T-helper 9 cell (primary cell): ENCODE data around the gene KIF12.

ENCODE experiments used
- DNase-seq: peaks from one replicate; pipeline ENCODE4 v3.0.0-alpha.2; 2020

KIF12 gene

DNA sequence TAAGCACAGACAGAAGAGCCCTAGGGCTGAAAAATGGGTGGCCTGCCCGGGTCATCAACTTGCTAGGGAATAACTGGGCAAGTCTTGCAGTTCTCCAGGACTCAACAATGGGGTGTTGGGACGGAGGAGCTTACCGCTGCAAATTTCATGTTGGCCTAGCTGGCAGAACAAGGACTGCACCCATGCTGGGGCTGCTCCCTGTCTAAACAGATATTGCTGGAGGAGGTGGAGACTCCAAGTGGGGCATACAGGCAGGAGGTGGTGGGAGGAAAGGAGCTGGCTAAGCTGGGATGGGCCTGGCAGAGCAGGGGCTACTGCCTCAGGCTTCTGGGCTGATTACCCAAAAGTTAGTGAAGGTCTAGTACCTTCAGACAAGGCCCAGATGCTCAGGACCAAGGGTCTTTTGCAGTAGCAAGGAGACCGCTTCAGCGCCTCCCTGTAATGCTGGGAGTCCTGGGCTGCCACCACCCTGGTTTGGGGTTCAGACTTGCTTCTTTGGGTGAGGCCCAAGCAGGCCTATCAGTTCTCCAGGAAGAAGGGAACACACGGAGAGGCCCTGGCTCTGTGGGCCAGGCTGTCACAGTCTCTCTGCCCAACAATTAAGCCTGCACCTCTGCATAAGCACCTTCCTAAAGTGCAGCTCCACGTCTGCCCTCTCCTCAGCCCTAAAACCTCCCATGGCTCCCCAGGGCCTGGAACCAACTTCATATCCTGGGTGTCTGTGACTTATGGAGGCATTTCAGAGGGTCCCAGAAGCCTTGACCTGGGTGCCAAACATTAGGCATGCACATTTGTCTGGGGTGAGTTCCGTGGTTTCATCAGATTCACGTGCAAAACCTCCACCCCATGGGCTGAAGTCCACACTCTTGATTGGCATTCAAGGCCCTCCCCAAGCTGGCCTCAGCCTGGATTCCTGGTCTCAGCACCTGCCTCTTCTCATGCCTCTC lies 24.2 kb upstream of the KIF12 start:
- no peak for DNase-seq

DNA sequence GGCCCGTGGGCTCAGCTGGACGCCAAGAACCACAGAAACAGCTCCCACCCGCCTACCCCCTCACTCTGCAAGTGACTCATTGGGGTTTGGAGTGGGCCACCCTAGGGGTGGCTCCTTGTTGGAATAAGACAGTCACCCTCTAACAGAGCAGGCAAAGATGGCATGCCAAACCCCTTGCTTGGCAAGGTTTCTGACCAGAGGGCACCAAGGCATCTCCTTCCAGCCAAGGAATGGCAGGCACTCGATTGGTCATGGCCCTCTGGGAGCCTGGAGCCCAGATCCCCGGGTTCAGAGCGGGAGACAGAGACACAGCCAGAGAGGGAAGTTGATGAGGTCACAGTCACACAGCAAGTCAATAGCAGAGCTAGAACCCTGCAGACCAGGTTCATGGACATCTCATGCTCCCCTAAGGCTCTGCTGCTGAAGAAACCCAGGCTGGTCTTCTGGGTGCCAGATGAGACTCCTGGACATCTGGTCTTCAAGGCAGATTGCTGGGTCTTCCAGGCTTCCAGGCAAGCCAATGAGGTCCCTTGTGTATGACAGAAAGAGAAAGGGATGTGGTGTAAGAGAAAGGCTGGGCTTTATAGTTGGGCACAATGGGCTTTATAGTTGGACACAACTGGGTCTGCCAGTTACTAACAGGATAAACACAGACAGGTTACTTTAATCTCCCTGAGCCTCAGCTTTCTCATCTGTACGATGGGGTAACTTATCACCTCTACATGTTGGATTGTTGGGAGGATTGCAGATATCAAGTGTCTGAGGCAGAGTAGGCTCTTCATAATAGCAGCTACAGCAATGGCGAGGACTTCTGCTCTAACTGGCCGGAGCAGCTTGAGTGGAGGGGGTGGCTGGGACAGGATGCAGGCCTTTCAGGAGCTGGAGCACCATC lies 23.3 kb upstream of the KIF12 start:
- DNase-seq, result no peak

DNA sequence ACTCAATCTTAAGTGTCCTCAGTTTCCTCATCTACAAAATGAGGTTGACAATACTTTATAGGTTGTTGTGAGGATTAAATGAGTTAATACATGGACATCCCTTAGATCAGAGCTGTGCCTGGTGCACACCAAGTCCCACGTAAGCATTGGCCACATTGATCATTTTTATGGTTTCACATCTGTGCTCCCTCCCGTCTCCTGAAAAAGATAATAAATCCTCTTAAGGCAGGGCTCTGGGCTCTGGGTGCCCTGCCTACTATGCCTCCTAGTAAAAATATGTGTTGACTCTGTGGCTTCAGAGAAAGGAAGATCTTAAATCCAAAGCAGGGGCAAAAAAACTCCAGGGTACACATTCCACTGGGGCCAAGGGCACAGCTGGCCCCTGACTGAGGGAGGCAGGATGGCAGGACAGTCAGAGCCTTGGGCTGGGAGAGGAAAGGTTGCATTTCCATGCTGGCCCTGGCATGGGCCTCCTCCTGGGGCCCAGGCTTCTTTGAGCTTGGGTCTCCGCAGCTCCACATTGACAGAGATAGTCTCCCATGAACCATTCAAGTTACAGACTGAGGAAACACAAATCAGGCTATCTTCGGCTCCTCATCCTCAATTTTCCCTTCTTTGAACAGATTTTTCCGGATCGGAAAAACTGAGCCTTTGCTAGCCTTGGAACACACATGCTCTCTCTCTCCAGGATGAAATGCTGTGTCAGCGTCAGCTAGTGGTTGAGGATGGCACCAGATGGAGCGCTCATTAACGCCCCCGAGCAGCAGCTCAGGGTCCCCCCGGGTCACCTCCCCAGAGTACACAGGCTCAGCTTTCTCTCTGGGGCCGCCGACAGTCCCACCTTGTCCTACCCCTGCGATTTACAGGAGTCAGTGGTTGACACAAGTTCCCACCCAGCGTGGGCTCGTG lies 22.4 kb upstream of the KIF12 start:
- no peak for DNase-seq

DNA sequence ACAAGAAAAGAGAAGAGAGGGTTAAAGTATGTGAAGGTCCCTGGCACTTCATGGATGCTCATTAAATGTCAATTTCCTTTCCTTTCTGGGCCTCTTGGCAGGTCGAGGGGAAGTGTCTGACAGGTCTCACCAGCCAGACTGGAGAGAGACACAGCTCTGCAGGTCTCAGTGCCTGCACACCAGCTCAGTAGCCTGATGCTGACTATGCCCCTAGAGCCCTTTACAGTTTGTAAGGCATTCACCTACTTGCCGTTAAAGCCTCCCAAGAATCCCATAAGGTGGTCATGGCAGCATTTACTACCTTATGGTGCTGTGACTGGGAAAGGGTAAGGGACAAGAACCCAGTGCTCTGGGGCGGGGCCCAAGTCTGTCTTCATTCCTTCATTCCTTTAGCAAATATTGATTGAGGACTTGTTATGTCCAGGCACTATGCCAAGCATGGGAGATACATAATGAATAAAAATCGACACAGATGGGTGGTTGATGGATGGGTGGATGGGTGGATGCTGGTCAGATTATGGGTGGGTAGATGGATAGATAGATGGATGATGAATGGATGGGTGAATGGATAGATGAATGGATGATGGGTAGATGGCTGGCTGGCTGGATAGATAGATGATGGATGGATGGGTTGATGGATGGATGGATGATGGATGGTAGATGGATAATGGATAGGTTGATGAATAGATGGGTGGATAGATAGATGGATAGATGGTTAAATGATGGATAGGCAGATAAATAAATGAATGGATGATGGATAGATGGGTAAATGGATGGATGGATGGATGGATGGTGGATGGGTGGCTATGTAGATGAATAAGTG lies 21.3 kb upstream of the KIF12 start:
- no peak for DNase-seq

DNA sequence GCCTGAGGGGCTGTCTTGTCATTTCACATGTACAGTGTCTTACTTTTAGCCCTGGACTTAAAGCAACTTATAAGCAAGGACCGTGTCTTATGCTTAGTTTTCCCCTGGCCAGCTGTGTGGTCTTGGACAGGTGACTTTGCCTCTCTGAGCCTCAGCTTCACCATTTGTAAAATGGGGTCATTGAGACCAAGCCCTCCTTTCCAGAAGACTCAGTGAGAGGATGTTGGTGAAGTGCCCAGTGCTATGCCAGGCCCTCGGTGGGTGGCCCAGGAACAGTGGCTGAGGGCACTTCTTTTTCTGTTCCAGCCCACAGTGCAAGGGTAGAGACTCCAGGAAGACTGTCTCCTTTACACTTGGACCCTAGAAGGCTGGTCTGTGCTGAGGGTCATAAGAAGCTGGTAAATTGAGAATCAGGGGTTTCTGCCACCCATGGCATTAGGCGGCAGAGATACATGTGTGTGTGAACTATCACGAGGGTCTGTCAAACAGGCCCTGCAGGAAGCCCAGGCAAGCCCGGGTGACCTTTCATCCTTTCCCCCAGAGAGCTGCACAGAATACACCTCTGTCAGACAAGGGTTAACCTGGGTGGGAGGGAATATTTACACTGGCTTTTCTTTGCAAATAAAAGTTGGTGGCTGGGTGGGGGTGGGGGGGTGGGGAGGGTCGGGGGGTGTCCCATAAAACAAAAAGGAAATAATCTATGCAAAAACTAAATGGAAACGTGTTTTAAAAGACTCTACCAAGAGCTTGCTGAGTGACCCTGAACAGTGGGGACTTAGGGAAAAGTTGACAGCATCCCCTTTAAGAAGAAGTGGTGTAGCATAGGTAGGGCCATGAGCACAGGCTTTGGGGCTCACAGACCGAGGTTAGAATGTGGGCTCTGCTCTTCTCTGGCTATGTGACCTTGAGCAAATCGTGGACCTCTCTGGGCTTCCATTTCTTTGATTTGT lies 20.4 kb upstream of the KIF12 start:
- DNase-seq, result no peak

DNA sequence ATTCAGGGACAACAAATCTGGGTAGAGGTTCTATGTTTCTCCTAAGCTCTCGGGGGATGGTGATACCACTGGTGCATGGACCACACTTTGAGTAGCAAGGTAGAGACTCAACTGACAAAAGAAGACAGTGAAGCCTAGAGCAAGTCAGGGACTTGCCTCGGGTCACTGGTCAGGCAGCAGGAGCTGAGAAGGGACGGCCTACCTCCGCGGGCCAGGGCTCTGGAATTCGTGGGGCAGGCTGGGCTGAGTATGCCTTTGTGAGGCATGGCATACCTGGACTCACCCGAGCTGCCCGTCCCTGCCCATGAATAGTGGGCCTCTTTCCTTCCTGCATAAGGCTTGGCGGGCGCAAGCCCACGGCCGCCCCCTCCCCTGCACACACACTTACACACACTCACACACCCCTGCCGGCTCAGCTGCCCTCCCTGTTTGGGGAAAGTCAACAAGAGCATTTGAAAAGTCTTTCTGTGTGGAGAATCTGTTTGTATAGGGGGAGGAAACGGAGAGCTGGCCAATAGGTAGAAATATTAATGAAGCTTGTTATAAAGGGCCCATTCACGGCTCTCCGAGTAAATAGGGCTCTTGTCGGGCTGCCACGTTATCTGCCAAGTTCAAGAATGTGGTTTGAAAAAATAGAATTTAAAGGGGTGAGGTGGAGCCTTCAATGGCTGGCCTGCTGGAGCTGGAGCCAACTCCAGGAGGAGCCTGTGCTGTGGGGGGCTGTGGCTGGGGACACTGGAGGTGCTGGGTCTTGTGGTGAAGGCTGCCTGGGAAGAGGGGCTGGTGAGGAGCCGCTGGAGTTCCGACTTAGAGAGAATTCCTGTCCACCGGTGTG lies 19.1 kb upstream of the KIF12 start:
- no peak for DNase-seq

DNA sequence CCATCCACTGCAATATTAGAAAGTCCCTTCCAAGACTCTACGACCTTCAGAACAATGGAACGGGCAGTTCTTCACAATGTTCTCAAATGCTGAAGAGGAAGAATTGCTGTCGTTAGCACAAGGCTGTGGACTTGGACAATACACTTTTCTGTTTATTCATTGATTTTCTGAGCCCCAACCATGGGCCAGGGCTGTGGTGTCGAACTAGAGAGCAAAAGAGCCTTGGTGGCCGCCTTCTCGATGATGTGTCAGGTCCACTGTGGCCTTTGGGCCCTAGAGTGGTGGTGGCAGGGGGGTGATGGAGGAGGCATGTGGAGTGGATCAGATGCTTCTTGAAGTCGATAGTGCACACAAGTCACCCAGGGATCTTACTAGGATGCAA lies 18.5 kb upstream of the KIF12 start:
- no peak for DNase-seq

DNA sequence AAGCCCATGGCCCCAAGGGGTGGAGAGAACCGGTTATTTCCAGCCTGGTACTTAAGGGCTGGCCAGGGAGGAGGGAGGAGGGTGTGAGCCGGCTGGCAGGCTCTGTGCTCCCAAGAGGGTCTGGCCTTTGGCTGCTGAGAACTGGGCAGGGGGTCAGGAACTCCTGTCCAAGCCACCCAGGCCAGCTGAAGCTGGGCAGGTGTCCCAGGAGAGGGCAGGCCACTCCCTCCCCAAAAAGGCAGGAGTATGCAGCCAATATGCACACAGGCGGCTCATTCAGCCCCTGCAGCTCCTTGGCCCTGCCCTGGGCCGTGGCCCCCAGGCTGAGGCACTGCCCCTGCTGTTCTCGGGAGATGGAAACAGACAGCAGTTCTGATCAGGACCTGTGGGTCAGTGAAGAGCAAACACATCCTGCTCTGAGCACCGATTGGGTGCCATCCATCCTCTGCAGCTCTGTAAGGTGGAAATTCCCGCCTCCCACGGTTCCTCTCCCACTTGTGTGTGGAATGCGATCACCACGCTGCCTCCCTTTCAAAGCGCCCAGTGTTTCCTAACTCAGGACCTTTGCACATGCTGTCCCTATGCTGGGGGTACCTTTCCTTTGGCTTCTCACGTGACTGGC lies 17.1 kb upstream of the KIF12 start:
- no peak for DNase-seq

DNA sequence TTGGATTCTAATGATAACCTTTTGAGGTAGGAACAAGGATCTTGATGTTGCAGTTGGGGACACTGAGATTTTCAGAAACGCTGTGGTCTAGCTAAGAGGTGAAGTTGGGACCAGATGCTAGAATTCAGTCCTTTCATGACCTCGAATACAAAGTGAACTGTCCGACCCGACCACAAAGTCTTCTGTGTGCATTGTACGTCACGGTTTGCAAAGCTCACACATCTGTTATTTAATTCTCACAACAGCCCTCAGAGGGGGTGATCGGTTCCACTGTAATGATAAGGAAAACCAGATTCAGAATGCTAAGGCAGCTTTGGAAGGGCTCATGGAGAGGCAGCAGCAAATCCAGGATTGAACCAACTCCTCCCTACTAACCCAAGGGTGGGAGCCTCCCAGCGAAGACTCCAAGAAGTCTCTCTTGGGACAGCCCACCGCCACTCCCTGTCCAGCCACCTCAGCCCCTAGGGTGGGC lies 16.6 kb upstream of the KIF12 start:
- DNase-seq, result no peak

DNA sequence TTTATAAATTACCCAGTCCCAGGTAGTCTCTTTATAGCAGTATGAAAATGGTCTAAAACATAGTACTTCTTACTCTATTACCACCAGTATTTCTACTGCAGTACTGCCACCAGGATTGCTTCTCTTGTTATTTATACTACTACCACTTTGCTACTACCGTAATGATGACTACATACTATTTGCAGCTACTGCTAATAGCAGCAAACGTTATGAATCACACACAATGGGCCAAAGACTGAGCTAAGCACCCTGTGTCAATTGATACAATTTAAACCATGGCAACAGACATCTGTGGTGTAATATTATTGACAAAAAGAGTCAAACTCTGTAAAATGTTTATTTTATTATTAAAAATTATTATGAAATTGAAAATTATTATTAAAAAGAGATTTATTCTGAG lies 15.3 kb upstream of the KIF12 start:
- no peak for DNase-seq

DNA sequence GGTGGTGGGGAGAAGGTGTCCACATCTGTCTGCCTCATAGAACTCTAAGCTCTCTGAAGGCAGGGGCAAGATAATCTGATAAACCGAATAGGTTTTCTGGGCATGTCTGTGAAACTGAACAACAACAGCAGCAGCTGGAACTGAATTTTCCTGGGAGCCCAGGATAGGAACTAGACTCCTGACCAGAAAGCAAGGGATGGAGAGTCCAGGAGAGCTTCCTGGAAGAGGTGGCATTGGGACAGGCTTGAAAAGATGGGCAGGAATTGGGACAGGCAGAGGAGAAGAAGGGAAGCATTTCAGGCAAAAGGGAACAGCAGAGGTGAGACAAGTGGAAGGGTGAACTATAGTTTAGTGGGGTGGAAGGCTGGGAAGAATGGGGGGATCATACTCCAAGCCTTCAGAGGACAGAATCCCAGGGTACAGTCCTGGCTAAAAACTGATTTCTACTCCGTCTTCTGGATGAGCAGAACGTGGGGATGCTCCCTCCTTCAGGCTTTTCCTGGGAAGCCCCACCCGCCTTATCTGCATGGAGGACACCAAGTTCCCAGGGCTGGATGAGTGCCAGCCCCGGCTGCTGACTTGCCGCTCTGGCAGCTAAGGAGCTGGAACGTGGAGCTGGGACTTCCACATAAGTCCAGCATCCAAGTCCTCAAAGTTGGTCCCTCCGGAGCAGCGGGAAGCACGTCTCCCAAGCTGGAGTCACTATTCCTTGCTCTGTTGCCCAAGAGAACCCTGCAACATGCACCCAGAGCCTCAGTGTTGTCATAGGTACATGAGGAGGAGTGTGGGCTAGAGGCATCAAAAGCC lies 13.9 kb upstream of the KIF12 start:
- DNase-seq, result no peak

DNA sequence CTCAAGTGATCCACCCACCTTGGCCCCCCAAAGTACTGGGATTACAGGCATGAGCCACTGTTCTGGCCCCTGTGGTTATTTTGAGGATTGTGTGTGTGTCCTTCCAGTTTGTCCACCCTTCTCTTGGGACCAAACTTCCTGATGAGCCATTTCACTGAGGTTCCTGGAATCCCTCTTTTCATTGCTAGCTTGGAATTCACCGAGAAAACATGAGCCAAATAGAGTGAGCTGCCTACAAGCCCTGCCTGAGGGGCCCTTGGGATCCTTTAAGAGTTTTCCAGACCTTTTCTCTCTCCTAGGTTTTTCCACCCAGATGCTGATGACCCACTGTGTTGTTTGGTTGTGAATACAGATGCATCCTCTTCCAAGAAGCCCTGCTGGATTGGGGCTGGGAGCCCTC lies 13.2 kb upstream of the KIF12 start:
- no peak for DNase-seq

DNA sequence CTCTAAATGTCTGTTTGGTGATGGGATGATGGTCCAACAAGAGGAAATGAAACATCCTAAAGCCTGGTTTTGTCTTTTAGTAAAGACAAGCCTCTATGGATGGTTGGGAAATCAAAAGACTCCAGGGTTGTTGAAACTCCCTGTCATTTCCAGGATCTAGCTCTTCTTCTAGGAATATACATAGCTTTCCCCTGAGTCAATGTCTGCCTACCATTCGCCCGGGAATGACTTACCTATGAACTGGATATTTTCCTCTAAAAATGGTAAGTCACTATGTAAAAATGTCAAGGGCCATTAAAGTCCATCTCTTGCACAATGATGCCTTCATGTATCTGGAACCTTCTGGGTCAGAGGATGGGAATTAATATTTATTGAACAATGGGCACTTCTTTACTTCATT lies 11.1 kb upstream of the KIF12 start:
- no peak for DNase-seq

DNA sequence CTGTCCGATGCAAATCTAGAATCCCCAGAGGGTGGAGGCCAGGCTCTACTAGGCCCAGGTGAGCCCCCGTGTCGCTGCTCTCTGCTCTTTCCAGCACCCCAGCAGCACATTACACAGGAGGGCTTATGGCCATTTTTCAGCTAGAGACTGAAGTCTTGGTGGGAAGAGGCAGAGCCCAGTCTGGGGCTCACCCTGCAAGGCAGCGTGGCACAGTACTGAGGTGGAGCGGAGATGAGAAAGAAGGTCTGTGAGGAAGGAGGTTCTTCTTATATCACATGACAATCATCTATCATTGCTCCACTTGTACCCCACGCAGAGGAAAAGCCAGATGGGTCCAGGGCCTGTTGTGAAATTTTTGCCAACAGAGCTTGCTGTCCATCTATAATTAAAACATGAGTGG lies 10.0 kb upstream of the KIF12 start:
- DNase-seq, result no peak

DNA sequence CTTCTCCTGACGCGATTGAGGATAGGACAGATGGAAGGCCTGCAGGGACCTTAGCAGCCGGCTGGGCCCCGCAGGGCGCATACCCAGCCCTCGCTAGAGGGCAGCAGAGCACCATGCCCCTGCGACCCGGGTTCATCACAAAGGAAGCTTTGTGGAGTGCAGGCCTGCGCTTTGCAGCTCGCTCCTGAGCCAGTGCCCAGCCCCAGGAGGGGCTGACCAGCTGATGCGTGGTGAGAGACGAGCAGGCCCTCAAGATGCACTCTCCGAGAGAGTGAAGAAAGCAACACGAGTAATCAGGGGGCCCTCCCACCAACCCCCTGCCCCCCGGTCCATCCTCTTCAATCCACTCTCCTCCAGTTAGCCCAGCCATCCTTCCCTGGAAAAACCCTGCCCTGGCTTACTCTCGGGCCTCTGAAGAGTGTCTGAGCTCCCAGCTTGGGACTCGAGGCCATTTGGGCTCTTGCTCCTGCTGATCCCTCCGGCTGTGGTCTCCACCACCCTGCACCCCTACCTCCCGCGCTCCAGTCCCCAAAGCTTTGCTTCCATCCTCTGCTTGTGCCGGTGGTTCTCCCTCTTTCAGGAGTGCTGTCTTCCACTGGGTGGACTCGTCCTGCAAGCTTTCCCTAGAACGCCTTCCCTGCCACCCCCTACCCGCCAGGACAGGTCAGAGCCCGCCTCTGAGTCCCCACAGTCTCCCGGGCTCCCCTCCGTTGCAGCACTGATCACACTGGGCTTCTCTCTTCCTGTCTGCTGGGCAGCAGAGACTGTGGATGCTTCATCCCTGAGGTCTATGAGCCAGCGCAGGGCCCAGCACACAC lies 9.1 kb upstream of the KIF12 start:
- peak; percentile 37 for DNase-seq

DNA sequence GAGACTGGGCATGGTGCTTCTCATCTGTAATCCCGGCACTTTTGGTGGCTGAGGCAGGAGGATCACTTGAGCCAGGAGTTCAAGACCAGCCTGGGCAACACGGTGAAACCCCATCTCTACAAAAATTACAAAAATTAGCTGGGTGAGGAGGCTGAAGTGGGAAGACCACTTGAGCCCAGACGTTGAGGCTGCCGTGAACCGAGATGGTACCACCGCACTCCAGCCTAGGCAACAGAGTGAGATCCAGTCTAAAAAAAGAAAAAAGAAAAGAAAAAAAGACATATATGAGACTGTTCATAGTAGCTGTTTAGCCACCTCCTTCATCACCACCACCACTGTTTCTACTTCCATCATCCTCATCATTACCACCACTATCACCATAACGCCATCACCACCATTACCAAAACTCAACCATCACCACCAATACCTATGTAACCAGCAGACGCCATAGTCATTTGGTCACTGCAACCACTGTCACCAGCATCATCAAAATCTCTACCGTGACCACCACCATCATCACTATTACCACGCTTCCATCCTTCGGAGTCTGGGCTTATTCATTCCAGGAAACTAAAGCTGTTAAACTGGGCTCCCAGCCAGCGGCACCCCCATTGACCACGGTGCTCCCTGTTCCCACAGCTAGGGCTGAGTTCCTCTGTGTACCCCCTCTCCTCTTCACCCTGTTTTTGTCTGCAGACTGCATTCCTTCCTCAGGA lies 8.4 kb upstream of the KIF12 start:
- no peak for DNase-seq

DNA sequence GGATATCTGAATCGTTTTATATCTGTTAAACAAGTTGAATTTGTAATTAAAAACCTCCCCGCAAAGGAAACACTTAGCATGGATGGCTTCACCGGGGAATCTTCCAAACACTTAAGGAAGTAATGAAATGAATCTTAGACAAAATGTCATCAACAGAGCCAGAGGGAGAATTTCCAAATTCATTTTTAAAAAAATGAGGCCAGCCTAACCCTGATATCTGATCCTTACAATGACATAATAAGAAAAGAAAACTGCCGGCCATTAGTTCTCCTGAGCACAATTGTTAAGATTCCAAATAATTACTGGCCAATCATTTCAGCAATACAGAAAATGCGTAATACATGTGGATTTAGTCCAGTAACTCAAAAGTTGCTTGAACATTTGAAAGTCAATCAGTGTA lies 6.1 kb upstream of the KIF12 start:
- no peak for DNase-seq
